Measurements from ENCODE around the gene RBPMS2.

Gene RBPMS2

DNA sequence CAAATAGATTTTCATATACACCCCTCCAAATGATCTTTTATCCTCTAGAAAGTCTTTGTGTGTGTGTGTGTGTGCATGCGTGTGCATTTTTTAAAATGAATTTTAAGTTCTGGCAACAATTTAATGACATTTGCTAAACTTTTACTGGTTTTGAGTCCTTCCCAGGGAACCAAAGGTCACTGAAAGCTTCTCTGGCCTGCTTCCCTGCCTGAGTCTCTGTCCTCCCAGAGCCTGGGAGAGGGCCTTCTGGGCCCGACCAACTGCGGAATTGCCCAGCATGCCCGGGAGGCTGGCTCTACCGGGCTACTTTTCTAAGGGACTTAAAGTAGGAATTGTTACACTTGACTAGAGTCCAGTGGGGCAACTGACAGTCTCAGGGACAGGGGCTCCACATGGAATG is 7.4 kb upstream of the RBPMS2 start:
- no peak for DNase-seq

DNA sequence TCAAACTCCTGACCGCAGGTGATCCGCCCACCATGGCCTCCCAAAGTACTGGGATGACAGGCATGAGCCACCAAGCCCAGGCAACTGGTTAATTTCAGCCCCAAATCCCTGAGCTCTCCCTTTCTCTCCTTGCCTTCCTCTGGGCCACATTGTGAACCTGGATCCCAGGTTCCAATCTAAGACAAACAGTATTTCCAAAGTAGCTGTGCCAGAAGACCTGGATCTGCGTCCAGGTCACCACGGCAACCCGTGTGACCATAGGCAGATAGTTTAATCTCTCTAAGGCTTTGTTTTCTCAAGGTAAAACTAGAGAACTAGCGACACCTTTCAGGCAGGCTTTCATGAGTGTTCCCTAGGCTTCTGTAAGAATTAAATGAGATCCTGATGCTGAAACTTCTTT is 5.9 kb upstream of the RBPMS2 start:
- no peak for DNase-seq

DNA sequence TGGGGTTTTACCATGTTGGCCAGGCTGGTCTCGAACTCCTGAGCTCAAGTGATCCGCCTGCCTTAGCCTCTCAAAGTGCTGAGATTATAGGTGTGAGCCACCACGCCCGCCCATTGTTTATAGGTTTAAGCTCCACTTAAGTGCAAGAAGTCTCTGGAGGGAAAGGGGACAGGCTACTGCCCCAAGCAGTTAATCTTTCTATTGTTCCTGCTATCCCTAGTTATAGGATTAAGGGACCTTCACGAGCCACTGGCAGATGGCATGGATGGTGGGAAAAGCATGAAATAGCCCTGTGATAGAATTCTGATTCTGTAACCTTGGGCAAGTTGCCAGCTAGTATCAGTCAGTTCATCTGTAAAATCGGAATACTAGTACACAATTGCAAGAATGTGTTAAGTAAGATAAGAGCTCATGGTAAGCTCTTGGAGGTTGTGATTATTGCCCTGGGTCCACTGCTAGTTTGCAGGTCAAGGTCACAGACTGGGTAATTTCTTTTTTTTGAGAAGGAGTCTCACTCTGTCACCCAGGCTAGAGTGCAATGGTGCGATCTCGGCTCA is 5.3 kb upstream of the RBPMS2 start:
- DNase-seq: no peak

DNA sequence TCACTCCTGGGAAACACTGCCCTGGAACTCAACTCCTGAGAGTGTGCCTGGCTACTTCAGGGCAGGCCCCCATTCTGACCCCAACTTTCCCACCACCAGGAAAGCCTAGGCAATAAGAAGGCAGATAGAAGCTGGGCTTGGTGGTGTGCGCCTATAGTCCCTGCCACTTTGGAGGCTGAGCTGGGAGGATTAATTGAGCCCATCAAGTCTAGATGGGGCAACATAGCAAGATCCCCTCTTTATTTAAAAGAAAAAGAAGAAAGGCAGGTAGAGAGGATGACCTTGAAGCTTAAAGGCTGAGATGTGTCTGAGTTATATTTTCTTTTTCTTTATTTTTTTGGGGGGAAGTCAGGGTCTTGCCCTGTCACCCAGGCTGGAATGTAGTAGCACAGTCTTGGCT is 4.2 kb upstream of the RBPMS2 start:
- no peak for DNase-seq

DNA sequence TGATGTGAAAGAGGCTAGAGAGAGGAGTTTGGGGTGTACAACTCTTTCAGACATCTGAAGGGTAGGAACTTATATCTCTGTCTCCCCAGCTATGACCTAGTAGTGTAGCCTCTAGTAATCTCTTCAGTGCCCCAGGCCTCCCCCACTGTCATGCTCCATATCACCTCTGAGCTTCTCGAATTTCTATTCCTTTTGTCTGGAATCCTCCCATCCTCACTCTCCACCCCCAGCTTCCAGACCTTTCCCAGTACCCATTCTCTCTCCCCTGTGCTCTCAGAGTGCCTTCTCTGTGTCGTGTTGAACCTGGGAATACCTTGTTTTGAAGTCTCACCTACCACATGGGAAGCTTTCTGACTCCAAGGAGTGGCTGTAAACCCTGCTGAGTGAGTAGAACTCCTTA is 3.6 kb upstream of the RBPMS2 start:
- DNase-seq: no peak

DNA sequence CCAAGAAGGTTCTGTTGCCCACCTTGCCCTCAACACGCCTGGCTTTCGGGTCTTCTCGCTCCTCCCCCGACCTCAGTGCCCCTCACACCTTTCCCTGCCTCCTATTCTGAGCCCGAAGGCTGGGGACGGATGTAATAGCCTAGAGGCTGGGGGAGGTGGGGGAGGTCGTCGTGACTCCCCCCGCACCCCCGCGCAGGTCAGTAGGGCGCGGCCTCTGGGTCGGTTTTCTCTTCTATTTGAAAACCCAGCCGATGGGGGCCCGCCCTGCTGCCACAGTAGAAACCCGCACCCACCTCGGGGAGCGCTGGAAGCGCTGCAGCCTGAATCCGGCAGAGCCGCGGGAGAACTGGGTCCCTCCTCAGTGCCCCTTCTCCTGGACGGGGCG is 1.0 kb upstream of the RBPMS2 start:
- no peak for DNase-seq

DNA sequence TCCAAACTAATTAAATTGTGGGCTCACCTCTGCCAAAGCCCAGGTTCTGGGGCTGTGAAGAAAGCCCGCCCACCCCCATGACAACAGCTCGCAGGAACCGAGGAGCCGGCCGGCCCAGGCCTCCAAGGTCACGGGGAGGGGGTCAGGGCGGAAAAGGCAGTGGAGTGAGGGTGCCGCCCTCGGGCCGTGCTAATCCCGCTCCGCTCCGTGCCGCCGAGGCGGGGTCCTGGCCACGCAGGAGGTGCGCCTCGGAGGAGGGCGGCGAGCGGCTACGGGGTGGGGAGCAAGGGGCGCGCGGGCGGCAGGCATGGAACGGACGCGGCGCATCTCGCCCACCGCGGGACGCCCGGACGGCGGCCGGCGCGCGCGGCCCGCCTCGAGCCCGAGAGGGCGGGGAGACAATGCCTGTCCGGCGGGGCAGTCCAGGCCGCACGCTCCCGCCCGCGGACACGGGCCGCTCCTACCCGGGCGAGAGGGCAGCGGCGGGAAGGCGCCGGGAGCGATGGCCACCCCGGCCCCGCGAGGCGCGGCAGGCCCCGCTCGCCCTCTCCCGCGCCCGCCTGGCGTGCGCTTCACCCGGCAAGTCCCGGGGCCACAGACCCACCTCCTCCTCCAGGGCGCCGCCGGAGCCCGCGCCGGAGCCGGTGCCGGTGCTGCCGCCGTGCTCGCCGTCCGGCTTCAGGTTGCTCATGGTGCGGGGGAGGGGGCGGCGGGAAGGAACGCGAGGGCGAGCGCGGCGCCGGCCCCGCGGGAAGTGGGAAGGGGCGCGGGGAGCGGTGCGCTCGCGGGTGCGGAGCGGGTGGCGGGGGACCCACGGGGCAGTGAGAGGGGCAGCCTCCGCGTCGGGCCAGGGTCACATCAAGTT is 528 bp downstream of the RBPMS2 start:
- DNase-seq: no peak

DNA sequence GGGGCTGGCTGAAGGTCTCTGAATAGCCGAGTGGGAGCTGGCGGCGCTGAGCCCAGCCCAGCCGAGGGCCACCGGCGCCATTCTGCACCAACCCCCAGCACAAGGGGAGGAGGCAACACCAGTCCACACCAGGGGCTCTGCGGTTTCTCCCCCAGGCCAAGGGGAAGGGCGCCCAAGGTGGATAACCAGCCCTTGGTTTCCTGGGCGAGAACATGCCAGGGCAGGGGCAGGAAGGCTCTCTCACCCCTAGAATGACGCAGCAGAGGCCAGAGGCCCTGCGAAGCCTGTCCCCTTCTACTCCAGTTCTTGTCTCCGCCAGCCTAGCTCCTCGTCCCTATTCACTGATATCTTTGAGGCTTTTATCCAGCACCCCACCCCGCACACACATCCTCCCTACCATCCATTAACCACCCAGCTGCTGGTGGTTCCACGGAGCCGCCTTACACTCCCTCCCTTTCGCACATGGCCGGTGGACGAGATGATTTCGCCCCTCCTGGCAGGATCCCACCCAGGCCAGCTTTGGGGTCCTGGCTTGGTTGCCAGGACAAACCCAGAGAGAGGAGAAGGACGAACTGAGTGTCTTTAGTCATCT is 1.3 kb downstream of the RBPMS2 start:
- DNase-seq: no peak

DNA sequence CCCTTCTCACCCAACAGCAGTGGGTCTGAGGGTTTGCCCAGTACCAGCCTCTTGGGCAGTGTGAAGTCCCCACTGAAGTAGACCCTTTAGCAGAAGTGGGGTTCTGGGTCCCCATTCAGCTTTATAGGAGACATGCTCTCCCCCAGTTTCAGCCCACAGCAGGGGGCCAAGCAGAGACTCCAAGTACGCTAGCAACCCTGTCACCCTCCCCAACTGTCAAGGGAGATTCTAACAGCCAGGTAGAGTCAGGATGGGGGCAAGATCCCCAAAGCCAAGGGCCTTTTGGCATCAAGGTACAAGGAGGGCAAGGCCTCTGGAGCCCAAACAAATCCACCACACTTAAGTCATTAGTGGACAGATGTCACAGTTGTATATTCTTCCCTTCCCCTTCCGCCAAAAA is 1.8 kb downstream of the RBPMS2 start:
- no peak for DNase-seq

DNA sequence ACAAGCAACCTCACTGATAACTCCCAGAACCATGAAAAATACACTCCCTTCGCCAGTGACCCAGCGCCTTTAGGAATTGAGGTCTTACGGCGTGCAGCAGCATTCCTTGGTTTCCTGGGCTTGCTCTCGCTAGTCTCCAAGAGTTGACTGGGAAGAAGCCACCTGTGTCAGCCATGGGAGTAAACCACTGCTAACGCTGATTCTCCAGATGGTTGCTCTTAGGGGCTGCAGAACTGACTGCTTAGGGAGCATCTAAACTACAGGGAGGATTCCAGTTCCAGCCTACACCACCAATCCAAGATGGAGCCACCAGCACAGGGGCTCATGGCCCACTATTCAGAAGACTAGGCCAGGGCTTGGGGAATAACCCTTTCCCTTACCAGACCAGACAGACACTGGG is 2.4 kb downstream of the RBPMS2 start:
- DNase-seq: no peak

DNA sequence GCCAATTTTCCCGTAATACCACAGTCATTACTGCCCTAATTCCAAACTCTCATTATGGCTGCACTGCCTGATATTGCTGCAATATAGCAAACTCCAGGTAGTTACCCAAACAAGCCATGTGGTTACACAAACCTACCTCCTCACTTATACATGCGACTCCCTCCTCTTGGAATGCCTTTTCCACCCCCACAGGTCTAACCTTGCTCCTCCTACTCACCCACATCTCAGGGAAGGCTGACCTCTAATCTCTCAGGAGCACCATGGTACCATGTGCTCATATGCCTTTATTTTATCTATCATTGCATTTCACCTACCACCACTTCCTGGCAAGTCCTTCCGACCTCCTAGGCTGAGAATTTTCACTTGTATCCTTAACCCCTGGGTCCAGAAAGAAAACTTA is 2.9 kb downstream of the RBPMS2 start:
- no peak for DNase-seq

DNA sequence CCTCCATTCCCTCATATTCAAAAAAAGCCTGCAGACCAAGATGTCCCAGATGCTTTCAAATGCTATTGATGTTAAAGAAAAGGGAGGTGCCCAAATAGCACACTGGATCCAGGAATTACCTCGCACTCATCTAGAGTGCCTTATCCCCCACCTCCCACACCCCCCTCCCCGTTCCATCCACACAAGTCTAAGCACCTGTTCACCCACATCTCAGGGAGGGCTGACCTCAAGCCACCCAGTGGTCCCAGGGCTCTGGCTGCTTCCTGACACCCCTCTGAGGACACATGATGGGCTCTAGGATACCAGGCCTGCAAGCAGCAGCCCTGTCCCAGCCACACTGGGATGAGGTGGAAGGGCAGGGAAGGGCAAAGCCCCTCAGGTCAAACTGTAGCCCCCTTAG is 4.8 kb downstream of the RBPMS2 start:
- DNase-seq: no peak

DNA sequence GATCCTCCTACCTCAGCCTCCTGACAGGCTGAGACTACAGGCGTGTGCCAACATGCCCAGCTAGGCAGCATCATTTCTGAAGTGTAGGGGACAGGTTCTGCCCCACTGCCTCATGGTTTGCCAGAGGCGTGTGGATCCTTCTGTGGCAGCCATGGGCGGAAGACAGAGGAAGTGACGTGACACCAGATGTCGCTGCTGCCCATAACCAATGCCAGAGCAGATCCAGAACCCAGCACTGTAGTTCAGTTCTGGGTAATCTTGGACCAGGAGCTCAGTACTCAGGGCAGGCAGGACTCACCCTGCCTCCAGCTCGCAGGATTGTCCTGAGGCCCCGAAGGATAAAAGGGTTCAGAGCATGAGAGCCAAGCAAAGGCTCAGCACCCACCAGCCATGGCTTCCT is 8.2 kb downstream of the RBPMS2 start:
- no peak for DNase-seq

DNA sequence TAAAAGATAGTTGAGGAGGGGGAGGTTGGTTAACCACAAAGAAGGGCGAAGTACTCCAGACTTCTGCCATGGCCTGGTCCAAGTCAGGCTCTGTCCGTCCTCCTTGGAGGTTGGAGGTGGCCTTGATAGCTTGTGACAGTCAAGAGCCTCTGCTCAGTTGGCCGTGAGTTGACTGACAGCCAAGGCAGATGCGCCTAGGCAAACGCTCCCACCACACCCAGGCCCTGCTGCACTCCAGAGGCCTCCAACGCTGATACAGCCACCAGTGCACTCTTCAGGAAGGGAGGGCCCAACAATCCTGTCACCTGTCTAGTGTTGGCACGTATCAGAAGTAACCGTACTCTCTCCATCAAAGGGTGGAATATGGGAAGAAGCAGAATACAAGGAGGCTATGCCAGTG is 9.3 kb downstream of the RBPMS2 start:
- no peak for DNase-seq

DNA sequence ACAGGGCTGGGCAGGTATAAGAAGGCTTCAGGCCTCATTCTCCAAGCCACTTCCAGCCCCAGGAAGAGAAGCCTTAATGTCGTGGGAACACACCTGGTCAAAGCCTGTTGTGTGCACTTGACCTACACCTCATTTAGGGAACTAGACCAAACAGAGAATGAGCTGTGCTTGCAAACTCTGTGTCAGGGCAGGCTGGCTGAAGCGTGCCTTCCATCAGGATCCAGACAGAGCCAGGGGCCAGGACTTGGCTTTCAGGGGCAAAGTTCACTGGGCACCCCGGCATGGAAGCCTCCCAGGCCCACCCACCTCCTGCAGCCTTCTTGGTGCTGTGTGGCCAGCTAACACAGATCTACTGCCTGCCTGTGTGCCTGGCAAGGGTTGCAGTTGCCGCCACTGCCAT is 11.5 kb downstream of the RBPMS2 start:
- DNase-seq: no peak

DNA sequence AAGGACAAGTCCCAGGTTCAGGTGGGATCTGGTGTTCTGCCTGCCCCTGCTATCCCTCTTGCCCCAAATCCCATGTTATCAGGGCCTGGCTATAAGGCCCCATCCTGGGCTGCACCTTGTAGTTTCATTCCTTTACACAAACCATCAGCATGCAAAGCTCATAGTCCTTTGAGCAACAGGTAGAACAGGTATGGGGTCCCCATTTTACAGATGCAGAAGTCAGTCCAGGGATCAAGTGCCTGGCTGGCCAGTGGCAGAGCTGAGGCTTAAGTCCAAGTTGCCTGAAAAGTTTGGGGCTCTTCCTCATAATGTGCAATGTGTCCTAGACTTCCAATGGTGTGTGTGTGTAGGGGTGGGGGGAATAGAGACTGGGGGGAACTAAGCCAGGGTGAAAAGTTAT is 11.9 kb downstream of the RBPMS2 start:
- DNase-seq: no peak

DNA sequence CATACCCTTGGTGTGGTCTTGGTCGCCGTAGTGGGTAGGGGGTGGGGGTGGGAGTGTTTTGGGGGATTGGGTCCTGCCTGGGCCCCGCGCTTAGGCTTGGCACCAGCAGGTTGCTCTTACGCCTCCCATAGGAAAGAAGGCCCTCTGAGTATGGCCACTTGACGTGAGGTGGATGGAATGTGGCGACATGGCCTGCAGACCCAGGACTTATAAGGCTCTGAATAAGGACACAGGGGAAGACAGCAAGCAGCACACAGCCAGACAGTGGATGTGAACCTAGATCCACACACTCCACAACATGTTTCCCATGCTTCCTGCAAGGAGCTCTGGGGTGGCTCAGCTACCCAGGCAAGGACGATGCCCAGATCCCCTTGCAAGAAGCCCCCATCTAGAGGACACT is 12.4 kb downstream of the RBPMS2 start:
- DNase-seq: no peak

DNA sequence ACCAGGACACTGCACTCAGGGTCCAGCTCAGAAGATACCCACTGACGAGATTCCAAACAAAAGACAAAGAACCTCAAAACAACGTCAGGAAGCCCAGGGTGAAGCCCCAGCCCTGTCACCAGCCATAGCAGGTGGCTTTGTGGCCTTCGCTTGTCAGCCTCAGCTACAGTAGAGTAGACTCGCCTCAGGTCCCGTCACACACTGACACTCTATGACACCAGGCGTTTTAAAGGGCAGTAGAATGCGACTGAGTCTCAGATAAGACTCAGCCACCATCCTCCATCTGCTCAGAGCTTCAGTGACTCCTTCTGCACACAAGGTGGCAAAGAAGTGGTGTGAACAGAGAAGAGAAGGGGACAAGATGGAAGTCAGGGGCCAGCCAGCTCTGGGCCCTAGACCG is 12.8 kb downstream of the RBPMS2 start:
- no peak for DNase-seq

DNA sequence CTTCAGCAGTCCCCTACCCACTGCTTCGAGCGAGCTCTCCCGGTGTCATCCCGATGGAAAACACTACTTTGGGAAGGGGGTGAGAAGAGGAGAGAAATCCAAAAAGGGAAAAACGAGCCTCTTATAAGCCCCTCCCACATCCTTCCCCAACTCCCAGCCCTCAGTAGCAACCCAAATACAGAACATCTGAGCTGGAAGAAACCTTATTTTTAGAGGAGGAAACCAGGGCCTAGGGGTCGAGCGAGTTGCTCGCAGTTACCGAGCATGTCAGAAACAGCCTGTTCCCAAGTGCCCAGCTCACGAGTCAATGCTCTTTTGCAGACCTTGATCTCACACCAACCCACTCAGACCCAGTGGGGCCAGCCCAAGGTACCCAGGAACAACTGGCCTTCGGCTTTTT is 14.2 kb downstream of the RBPMS2 start:
- no peak for DNase-seq

DNA sequence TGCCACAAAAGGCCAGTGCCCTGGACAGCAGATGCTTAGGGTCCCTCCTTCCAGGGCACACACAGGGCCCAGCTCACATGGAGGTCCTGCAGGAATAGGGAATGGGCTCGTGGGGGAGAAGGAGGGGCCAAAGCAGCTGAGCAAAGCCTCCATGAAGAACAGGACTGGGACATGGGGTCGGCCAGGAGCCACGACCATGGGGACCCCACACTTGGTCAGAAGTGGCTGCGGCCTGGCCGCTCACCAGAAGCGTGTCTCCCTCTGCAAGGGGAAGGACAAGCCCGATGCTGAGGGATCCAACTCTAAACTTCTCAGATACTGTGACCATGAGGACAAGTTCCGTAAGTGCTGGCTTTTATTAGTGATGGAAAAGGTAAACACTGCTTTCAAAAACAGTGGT is 15.3 kb downstream of the RBPMS2 start:
- no peak for DNase-seq

DNA sequence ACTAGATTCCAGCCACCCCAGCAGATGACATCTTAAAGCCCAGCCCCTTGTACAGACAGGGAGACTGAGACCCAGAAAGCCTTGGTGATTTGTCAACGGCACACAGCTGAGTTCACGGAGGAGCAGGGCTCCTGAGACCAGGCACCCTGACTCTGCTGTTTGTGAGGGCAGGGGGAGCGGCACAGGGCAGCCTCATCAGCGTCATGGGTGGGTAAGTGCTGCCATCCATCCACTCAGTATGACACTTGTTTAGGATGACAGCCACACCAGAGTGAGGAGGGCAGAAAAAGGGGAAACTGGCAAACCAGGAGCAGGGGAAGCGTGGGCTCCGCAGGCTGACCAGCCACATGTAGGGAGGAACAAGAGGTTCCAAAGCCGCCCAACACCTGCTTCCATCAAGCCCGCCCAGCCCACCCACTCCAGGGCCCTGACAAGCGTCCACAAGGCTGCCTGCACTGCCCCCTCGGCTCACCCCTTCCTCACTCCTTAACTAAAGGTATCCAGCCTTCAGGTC is 19.9 kb downstream of the RBPMS2 start:
- DNase-seq: no peak

DNA sequence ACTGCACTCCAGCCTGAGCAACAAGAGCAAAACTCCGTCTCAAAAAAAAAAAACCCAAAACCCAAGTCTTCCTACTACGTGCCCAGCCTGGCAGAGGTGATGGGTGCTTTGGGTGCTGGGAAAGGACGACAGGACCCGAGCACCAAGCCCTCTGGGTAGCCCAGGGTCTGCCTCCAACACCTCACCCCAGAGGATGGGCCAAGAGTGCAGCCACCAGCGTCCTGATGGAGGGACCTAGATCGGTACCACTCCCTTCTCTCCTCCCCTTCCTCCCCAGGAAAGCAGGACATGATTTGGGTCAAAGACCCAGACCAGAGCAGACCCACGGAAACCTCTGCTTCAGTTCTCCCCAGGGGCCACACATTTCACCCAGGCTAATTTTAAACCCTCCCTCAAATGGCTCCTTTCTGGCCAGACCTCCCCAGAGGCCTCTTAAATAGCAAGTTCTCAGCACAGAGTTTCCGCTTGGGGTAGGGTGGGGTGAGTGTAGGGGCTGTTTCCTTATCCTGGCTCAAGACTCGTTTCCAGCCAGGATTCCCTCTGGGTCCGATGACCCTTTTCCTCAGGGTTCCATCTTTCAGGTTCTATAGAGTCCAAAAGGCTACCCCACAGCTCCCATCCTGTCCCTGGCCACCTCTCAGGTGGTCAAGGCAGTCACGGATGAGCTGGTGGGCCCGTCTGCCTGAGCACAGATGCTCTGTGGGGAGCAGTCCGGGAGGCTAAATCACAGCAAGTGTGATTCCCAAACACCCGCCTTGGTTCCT is 20.5 kb downstream of the RBPMS2 start:
- no peak for DNase-seq

DNA sequence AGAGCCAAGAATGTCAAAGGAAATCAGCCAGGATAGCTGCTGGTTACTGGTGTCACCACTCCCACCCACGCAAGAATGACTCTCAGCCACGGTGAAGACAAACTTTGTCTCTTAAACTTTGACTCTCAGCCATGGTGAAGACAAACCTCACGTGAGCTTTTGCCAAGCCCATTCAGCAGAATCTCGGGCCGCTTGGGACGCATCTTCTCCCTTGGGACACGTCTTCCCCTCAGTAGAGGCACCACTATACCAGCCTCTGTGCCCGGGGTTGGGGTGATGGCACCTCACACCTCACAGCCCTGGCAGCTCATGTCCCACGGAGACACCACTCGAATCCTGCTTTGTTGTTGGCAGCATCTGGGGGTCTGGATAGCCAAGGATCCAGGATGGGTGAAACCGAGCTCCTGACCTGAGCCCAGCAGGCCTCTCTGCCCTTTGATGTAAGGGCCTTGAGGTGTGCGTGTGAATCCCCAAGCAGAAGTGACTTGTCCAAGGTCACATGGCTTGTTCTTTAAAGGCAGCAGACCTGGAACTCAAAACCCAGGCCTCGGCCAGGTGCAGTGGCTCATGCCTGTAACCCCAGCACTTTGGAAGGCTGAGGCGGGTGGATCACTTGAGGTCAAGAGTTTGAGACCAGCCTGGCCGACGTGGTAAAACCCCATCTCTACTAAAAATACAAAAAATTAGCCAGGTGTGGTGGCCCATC is 21.8 kb downstream of the RBPMS2 start:
- no peak for DNase-seq
